RWPE2 (cell line): ENCODE measurements around the gene SLC19A1.

ENCODE experiments used
- ATAC-seq: fragments of 200-7000 bp; cut with Tn5 transposase; 3 replicates; pipeline ENCODE4 v1.9.1; 2021; ENCODE audit warnings: low read depth
- DNase-seq: peaks from one replicate; pipeline ENCODE4 v3.0.0-alpha.2; 2020; ENCODE audit warnings: low spot score
- H3K27ac ChIP-seq: fragments of 450-650 bp; 2 replicates; pipeline ENCODE4 v1.5.1; 2017; ENCODE audit warnings: mild to moderate bottlenecking; ENCODE audit not compliant: poor library complexity, severe bottlenecking
- H3K27me3 ChIP-seq: fragments of 250-450 bp; sonication (Bioruptor Pico); 2 replicates; pipeline ENCODE4 v1.5.1; 2021; ENCODE audit warnings: mild to moderate bottlenecking, moderate library complexity; ENCODE audit not compliant: insufficient read depth, poor library complexity, severe bottlenecking
- H3K36me3 ChIP-seq: fragments of 250-450 bp; sonication (Bioruptor Pico); 2 replicates; pipeline ENCODE4 v1.5.1; 2020; ENCODE audit warnings: low read depth, mild to moderate bottlenecking, moderate library complexity
- H3K4me1 ChIP-seq: fragments of 250-450 bp; sonication (Bioruptor Pico); 2 replicates; pipeline ENCODE4 v1.5.1; 2021; ENCODE audit warnings: mild to moderate bottlenecking, moderate library complexity; ENCODE audit not compliant: insufficient read depth, poor library complexity, severe bottlenecking
- H3K4me3 ChIP-seq: fragments of 250-450 bp; sonication (Bioruptor Pico); 2 replicates; pipeline ENCODE4 v1.5.1; 2021; ENCODE audit warnings: mild to moderate bottlenecking, moderate library complexity; ENCODE audit not compliant: severe bottlenecking
- H3K9me3 ChIP-seq: fragments of 250-450 bp; sonication (Bioruptor Pico); 2 replicates; pipeline ENCODE4 v1.5.1; 2021; ENCODE audit warnings: mild to moderate bottlenecking, moderate library complexity; ENCODE audit not compliant: severe bottlenecking
- TF ChIP-seq, protein P1 (sequence below): fragments of 450-650 bp; IDR thresholded peaks from one replicate; pipeline ENCODE4 v1.5.1; 2017; ENCODE audit warnings: mild to moderate bottlenecking, moderate library complexity; ENCODE audit not compliant: poor library complexity, severe bottlenecking

Gene SLC19A1

DNA sequence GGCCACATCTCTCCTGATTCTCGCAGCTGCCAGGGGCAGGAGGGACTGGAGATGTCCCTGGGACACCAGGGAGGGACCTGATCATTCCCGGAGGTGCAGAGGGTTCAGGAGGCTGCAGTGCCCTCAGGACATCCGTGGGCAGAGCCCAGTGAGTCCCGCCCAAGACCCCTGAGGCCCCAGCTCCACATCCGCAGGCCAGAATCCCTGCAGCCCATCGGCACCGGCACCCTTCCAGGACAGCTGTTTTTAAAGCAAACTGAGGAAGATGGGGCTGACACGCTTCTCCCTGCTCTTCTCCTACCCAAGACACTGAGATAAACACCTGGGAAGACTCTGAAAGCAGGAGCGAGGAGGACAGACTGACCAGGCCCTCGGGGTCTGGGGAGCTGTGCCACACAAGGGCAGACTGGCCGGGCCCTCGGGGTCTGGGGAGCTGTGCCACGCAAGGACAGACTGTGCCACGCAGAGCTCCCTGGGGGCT, 25.5 kb downstream of the SLC19A1 start:
- ATAC-seq, result no peak
- Histone ChIP-seq H3K27ac (no peak overlapping the region), H3K4me1 (peaks cover 3% of the 10 kb centered on the region), H3K9me3 (peaks cover 15% of the 10 kb centered on the region), H3K27me3 (no peaks in the 10 kb centered on the region), H3K4me3 (no peak overlapping the region), H3K36me3 (peaks cover 41% of the 10 kb centered on the region)
- TF ChIP-seq, protein P1, sequence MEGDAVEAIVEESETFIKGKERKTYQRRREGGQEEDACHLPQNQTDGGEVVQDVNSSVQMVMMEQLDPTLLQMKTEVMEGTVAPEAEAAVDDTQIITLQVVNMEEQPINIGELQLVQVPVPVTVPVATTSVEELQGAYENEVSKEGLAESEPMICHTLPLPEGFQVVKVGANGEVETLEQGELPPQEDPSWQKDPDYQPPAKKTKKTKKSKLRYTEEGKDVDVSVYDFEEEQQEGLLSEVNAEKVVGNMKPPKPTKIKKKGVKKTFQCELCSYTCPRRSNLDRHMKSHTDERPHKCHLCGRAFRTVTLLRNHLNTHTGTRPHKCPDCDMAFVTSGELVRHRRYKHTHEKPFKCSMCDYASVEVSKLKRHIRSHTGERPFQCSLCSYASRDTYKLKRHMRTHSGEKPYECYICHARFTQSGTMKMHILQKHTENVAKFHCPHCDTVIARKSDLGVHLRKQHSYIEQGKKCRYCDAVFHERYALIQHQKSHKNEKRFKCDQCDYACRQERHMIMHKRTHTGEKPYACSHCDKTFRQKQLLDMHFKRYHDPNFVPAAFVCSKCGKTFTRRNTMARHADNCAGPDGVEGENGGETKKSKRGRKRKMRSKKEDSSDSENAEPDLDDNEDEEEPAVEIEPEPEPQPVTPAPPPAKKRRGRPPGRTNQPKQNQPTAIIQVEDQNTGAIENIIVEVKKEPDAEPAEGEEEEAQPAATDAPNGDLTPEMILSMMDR, result no peak
- DNase-seq, result peak; percentile 37

DNA sequence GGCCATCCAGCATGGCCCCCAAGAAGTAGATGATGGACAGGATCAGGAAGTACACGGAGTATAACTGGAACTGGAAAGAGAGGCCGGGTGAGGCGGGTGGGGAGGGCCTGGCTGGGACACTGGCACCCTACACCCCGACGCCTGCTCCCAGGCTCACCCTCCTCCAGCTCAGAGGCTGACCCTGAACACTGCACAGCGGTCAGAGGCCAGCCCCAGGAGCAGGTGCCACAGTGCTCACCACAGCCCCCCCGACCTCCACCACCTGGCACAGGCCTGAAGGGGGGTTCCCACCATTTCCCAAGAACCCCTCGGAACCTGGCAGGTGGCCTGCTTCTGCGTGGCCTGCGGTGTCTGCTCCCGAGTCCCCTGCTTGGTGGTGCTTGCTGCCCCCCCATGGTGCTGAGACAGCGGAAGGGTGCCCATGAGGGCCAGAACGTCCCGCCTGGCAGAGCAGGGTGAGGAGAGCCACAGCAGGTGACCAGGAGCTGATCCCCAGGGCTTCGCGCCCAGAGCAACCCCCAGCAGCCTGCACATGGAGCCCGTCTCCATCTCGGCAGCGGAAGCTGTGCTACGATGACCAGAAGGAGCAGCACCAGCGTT, 26.1 kb downstream of the SLC19A1 start:
- TF ChIP-seq, protein P1, result no peak
- H3K27me3 ChIP-seq, result no peaks in the 10 kb centered on the region
- DNase-seq (peak; percentile 45), ATAC-seq (no peak)
- H3K4me3 ChIP-seq, result no peak overlapping the region
- H3K4me1 ChIP-seq, result peaks cover 3% of the 10 kb centered on the region
- H3K9me3 ChIP-seq, result peaks cover 12% of the 10 kb centered on the region
- H3K27ac ChIP-seq, result no peak overlapping the region
- peaks cover 35% of the 10 kb centered on the region for H3K36me3 ChIP-seq

DNA sequence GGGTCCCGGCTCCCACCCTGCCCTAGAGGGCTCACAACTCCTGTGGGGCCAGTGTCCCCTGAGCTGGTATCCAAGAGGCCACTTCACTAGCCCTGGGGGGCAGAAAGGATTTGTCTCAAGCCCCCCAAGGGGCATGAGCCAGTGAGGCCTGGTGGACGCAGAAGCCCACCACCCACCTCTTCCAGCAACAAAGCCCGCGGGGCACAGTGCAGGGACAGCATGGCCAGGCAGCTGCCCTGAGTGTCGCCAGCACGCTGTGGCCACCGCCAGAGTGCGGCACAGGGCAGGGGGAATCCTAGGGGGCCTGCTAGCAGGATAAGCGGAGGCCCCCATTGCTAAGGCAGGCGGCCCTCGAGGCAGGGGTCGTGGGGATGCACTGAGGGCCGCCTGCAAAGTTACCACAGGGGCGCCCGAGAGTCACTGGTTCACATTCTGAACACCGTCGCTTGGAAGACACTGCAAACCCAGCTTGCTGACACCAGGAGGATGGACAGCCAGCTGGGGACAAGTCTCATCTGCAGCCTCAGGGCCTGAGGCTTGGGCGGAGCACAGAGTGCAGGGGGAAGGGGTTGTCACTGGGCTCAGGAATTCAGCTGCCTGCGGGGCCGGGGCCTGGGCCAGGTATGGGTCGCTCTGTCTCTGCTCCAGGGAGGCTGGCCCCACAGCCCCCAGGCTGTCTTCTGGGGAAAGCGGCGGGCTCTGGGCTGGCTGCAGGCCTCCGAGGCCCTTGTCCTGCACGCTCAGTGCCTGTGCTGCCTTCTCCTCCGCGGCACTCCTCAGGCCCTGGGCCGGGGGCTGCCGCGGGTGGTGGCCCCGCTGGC, 26.8 kb downstream of the SLC19A1 start:
- Histone ChIP-seq H3K27me3 (no peaks in the 10 kb centered on the region), H3K9me3 (peaks cover 11% of the 10 kb centered on the region), H3K4me1 (peaks cover 3% of the 10 kb centered on the region), H3K4me3 (no peak overlapping the region), H3K36me3 (peaks cover 30% of the 10 kb centered on the region), H3K27ac (no peak overlapping the region)
- TF ChIP-seq, protein P1, result no peak
- ATAC-seq, result no peak
- DNase-seq, result peak; percentile 47

DNA sequence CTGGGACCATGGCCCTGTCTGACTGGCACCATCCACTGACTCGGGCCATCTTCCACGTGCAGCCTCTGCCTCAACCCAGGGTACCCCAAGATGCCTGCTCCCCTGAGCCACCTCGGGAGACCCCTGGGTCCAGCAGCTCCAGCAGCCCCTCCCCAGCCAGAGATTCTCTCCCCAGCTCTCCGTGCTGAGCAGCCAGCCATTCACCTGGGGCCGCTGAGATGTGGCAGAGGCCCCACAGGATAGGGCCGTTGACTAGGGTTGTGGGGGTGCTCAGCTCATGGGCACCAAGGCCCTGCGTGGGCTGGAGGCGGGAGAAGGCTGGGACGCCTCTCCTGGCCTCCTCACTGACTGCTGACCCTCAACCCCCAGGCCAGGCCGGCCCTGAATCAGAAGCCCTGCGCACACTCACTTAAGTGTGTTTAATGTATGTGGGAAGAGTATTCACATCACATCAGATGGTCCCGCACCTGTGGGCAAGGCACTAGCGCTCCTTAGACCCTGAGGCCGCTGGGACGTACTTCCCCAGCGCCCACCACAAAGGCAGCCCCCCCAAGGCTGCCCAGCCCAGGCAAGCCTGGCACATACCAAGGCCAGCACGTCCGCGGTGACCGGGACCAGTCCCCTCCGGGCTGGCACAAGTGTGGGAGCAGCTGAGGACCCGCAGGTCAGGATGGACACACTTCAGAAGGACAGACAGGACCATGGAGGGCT, 27.8 kb downstream of the SLC19A1 start:
- peaks cover 3% of the 10 kb centered on the region for H3K4me1 ChIP-seq
- peak; percentile 30 for DNase-seq
- TF ChIP-seq, protein P1, result no peak
- no peak overlapping the region for H3K27ac ChIP-seq
- H3K4me3 ChIP-seq, result no peak overlapping the region
- ATAC-seq, result no peak
- no peaks in the 10 kb centered on the region for H3K27me3 ChIP-seq
- H3K36me3 ChIP-seq, result peaks cover 20% of the 10 kb centered on the region
- H3K9me3 ChIP-seq, result peaks cover 11% of the 10 kb centered on the region
